ENCODE data around the gene TNPO1. TPM values are rescaled to one million over a fixed set of nuclear protein-coding genes. Genes with fewer than 3 reads are reported as not detected.

TNPO1 gene
- total and polyA plus RNA-seq, 2 of the 13 experiments (the other 11 are each of a cell fraction or from before 2014, with no cell fraction given), result 26.7 to 123 TPM

- TF ChIP-seq SNAPC5 (CRISPR knock-in tag; IDR thresholded peaks at IDR 0.05; ENCODE audit: borderline replicate concordance) (no peak), ZNF343 (CRISPR knock-in tag; IDR thresholded peaks at IDR 0.05) (peak; percentile 66; the same call in 1 of the 2 replicates), TCF7L2 (IDR thresholded peaks at IDR 0.05; ENCODE audit: low read depth, low read length) (no peak), ZNF616 (CRISPR knock-in tag; IDR thresholded peaks at IDR 0.05; ENCODE audit: low read depth) (no peak), SP5 (CRISPR knock-in tag; IDR thresholded peaks at IDR 0.05; ENCODE audit: borderline replicate concordance, low read depth) (peak; percentile 46; the same call in 1 of the 2 replicates), ZSCAN22 (CRISPR knock-in tag; IDR thresholded peaks at IDR 0.05) (no peak), HHEX (CRISPR knock-in tag; IDR thresholded peaks at IDR 0.05) (no peak), KLF6 (CRISPR knock-in tag; IDR thresholded peaks at IDR 0.05) (peak; percentile 84; the same call in 1 of the 2 replicates), NAIF1 (CRISPR knock-in tag; IDR thresholded peaks at IDR 0.05; ENCODE audit: borderline replicate concordance) (peak; percentile 83; the same call in 1 of the 2 replicates), RFXAP (CRISPR knock-in tag; IDR thresholded peaks at IDR 0.05; ENCODE audit: borderline replicate concordance) (0 out of 2 replicates have a peak, but pooled peaks have one; percentile 44), SNRNP70 (IDR thresholded peaks at IDR 0.05; ENCODE audit: low read depth, low read length) (no peak), PTBP1 (IDR thresholded peaks at IDR 0.05; ENCODE audit: low read depth, low read length, poor library complexity, severe bottlenecking) (no peak), NKX3-1 (CRISPR knock-in tag; IDR thresholded peaks at IDR 0.05) (no peak; the same call in 1 of the 2 replicates), FOSL2 (CRISPR knock-in tag; IDR thresholded peaks at IDR 0.05) (0 out of 2 replicates have a peak, but pooled peaks have one; percentile 0), BATF2 (CRISPR knock-in tag; IDR thresholded peaks at IDR 0.05) (no peak), IKZF4 (CRISPR knock-in tag; IDR thresholded peaks at IDR 0.05; ENCODE audit: borderline replicate concordance, low read depth, not compliant biosample characterization) (no peak), PLRG1 (conservative IDR thresholded peaks at IDR 0.05) (no peak), MBD4 (IDR thresholded peaks at IDR 0.05; ENCODE audit: borderline replicate concordance, low read length) (no peak), RARA (CRISPR knock-in tag; IDR thresholded peaks at IDR 0.05) (no peak), ZNF644 (CRISPR knock-in tag; IDR thresholded peaks at IDR 0.05; ENCODE audit: low read depth) (no peak), ZNF691 (CRISPR knock-in tag; IDR thresholded peaks at IDR 0.05; ENCODE audit: borderline replicate concordance, low read depth) (no peak)
- TF ChIP-seq, protein P1, sequence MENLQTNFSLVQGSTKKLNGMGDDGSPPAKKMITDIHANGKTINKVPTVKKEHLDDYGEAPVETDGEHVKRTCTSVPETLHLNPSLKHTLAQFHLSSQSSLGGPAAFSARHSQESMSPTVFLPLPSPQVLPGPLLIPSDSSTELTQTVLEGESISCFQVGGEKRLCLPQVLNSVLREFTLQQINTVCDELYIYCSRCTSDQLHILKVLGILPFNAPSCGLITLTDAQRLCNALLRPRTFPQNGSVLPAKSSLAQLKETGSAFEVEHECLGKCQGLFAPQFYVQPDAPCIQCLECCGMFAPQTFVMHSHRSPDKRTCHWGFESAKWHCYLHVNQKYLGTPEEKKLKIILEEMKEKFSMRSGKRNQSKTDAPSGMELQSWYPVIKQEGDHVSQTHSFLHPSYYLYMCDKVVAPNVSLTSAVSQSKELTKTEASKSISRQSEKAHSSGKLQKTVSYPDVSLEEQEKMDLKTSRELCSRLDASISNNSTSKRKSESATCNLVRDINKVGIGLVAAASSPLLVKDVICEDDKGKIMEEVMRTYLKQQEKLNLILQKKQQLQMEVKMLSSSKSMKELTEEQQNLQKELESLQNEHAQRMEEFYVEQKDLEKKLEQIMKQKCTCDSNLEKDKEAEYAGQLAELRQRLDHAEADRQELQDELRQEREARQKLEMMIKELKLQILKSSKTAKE (CRISPR knock-in tag; IDR thresholded peaks at IDR 0.05; ENCODE audit: borderline replicate concordance), result peak; percentile 17; the same call in 1 of the 2 replicates
- TF ChIP-seq, protein P2, sequence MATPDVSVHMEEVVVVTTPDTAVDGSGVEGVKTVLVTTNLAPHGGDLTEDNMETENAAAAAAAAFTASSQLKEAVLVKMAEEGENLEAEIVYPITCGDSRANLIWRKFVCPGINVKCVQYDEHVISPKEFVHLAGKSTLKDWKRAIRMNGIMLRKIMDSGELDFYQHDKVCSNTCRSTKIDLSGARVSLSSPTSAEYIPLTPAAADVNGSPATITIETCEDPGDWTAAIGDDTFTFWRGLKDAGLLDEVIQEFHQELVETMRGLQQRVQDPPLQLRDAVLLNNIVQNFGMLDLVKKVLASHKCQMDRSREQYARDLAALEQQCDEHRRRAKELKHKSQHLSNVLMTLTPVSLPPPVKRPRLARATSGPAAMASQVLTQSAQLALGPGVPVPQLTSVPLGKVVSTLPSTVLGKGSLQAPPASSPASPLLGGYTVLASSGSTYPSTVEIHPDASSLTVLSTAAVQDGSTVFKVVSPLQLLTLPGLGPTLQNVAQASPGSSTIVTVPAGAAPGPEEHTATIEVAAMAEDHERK (CRISPR knock-in tag; IDR thresholded peaks at IDR 0.05; ENCODE audit: low read depth), result no peak
- TF ChIP-seq, protein P3, sequence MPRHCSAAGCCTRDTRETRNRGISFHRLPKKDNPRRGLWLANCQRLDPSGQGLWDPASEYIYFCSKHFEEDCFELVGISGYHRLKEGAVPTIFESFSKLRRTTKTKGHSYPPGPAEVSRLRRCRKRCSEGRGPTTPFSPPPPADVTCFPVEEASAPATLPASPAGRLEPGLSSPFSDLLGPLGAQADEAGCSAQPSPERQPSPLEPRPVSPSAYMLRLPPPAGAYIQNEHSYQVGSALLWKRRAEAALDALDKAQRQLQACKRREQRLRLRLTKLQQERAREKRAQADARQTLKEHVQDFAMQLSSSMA (CRISPR knock-in tag; IDR thresholded peaks at IDR 0.05), result no peak; the same call in 1 of the 2 replicates
These were observed at the start of gene TNPO1 (continued) for GRCh38 chr5:72816284-72817075.
